HepG2 (cell line): ENCODE results near the gene PTPRCAP. TPM values are rescaled to one million over a fixed set of nuclear protein-coding genes. Genes with fewer than 3 reads are reported as not detected.
A peak's percentile ranks its signal among the peaks of the same experiment; 100 is the strongest.

Experiments used
- HMG20A ChIP-seq: IDR thresholded peaks from 2 replicates; pipeline ENCODE4 v1.6.1; 2016; ENCODE audit warnings: borderline replicate concordance
- HNRNPLL ChIP-seq: fragments of 200-400 bp; formaldehyde crosslinking; IDR thresholded peaks from 2 replicates; pipeline ENCODE4 v1.6.1; 2017; ENCODE audit warnings: mild to moderate bottlenecking, low read depth, low read length; ENCODE audit not compliant: poor library complexity, severe bottlenecking
- KDM5B ChIP-seq: sonication (generic); formaldehyde crosslinking; IDR thresholded peaks from 2 replicates; pipeline ENCODE4 v1.4.0; 2020; ENCODE audit warnings: missing genetic modification reagents, mild to moderate bottlenecking, borderline replicate concordance
- KLF13 ChIP-seq: sonication (generic); formaldehyde crosslinking; IDR thresholded peaks from 2 replicates; pipeline ENCODE4 v1.4.0; 2020; ENCODE audit warnings: mild to moderate bottlenecking, missing genetic modification reagents
- MED13 ChIP-seq: sonication (generic); formaldehyde crosslinking; IDR thresholded peaks from 2 replicates; pipeline ENCODE4 v1.5.0; 2020; ENCODE audit warnings: missing genetic modification reagents
- MXI1 ChIP-seq: IDR thresholded peaks from 3 replicates; pipeline ENCODE4 v1.6.1; 2012; ENCODE audit warnings: low read depth, low read length, inconsistent platforms, borderline replicate concordance
- PITX1 ChIP-seq: sonication (generic); formaldehyde crosslinking; IDR thresholded peaks from 2 replicates; pipeline ENCODE4 v1.5.1; 2020; ENCODE audit warnings: mild to moderate bottlenecking, missing genetic modification reagents
- RARA ChIP-seq: IDR thresholded peaks from 2 replicates; pipeline ENCODE4 v1.6.1; 2016; ENCODE audit warnings: missing genetic modification reagents, missing compliant biosample characterization
- REST ChIP-seq, 2 experiments: IDR thresholded peaks; 2 replicates each; pipeline ENCODE4 v1.6.1; 2011 to 2012; ENCODE audit warnings: low read length in 2 of 2, borderline replicate concordance in 1 of 2, low read depth in 1 of 2, mild to moderate bottlenecking in 1 of 2, moderate library complexity in 1 of 2
- SMAD1 ChIP-seq: sonication (generic); formaldehyde crosslinking; IDR thresholded peaks from 2 replicates; pipeline ENCODE4 v1.4.0; 2020; ENCODE audit warnings: missing genetic modification reagents, low read depth, mild to moderate bottlenecking, borderline replicate concordance
- TCF12 ChIP-seq, 2 experiments: fragments of 450-650 bp in 1 of 2; sonication (generic) in 1 of 2; formaldehyde crosslinking in 1 of 2; IDR thresholded peaks; 2 replicates each; pipeline versions ENCODE4 v1.6.1 to v1.8.0; 2017 to 2022; ENCODE audit warnings: antibody characterized with exemption in 1 of 2, mild to moderate bottlenecking in 1 of 2, missing genetic modification reagents in 1 of 2, moderate library complexity in 1 of 2
- UBTF ChIP-seq: sonication (generic); formaldehyde crosslinking; IDR thresholded peaks from 2 replicates; pipeline ENCODE4 v1.4.0; 2020; ENCODE audit warnings: mild to moderate bottlenecking, missing genetic modification reagents
- WIZ ChIP-seq: sonication (generic); formaldehyde crosslinking; IDR thresholded peaks from 2 replicates; pipeline ENCODE4 v1.5.1; 2020; ENCODE audit warnings: mild to moderate bottlenecking, missing genetic modification reagents
- ZNF121 ChIP-seq: sonication (generic); formaldehyde crosslinking; IDR thresholded peaks from 2 replicates; pipeline ENCODE4 v1.5.0; 2020; ENCODE audit warnings: mild to moderate bottlenecking, missing genetic modification reagents
- ZNF160 ChIP-seq: sonication (generic); formaldehyde crosslinking; IDR thresholded peaks from 2 replicates; pipeline ENCODE4 v1.8.0; 2022; ENCODE audit warnings: mild to moderate bottlenecking, inconsistent platforms, missing genetic modification reagents
- ZNF780A ChIP-seq: sonication (generic); formaldehyde crosslinking; IDR thresholded peaks from 2 replicates; pipeline ENCODE4 v1.8.0; 2022; ENCODE audit warnings: mild to moderate bottlenecking, missing genetic modification reagents, moderate library complexity
- ZNF883 ChIP-seq: sonication (generic); formaldehyde crosslinking; IDR thresholded peaks from 2 replicates; pipeline ENCODE4 v1.5.1; 2020; ENCODE audit warnings: mild to moderate bottlenecking, missing genetic modification reagents; ENCODE audit errors: not compliant biosample characterization
- ZSCAN9 ChIP-seq: IDR thresholded peaks from 2 replicates; pipeline ENCODE4 v1.6.1; 2016; ENCODE audit warnings: borderline replicate concordance
- polyA plus RNA-seq, 8 experiments: library from polyadenylated mRNA; depleted of rRNA in 3 of 8; stranded (reverse) in 7 of 8; unstranded in 1 of 8; fragments of >200 nt; fragmentation: Illumina TruSeq in 4 of 8; extraction: Trizol in 4 of 8; gene quantifications; 2 replicates each; pipeline versions ENCODE4 v1.2.1 to v1.2.3, GENCODE V29; 2011 to 2016; ENCODE audit warnings: low read depth in 4 of 8, missing spikeins in 1 of 8, mixed read lengths in 1 of 8; ENCODE audit not compliant: insufficient read depth in 1 of 8
- total RNA-seq, 5 experiments: library from RNA; depleted of rRNA; stranded (reverse); fragments of >200 nt; fragmentation: Illumina TruSeq; extraction: Trizol; gene quantifications; 2 replicates each; pipeline ENCODE4 v1.2.3, GENCODE V29; 2016; ENCODE audit warnings: low read depth in 1 of 5
- TF ChIP-seq, protein P1 (sequence below): sonication (generic); formaldehyde crosslinking; IDR thresholded peaks from 2 replicates; pipeline ENCODE4 v1.5.1; 2020; ENCODE audit warnings: mild to moderate bottlenecking, moderate library complexity, missing genetic modification reagents
- TF ChIP-seq, protein P2 (sequence below): sonication (generic); formaldehyde crosslinking; conservative IDR thresholded peaks from 2 replicates; pipeline ENCODE4 v1.8.0; 2022; ENCODE audit warnings: low read depth, missing genetic modification reagents

The PTPRCAP gene
- total and polyA plus RNA-seq, 2 of the 13 experiments (the other 11 are each of a cell fraction or from before 2014, with no cell fraction given), result 0.60 to 0.70 TPM

DNA sequence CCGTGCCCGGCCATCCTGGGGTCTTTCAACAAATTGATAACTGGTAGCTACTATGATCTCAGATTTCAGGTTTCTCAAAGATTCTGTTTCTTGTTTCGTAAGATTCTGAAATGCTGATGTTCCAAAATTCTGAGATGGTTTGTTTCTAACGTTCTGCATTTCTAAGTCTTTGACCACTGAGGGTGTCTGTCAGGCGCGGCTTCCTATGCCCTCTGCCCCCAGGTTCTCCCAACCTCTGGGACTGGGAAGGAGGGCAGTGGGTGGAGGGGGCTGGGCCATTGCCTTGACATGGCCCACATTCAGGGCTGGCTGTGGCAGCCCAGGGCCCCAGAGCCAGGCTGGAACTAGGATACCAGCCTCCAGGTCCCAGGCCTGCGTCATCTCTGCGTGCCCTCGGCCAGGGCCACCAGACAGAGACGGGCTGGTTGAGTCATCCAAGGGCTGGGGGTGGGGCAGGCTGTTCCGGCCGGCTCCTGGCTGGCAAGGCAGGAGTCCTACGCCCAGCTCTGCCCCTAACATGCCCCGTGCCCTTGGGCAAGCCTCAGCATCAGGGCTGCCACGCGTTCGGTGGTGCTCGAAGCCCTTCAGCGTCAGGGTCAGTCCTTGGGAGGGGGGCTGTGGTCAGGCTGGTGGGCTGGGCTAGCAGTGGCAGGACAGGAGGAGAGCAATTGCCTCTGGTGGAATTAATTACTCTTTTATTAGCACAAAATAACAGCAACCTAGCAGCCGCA lies 26.4 kb upstream of the PTPRCAP start (continued):
- TF ChIP-seq HNRNPLL, result peak; percentile 36
- no peak; the same call in 1 of the 2 replicates for TF ChIP-seq UBTF (CRISPR knock-in tag)
- no peak for TF ChIP-seq ZNF780A (CRISPR knock-in tag)
- peak; percentile 82; the same call in 1 of the 2 replicates for TF ChIP-seq KLF13 (CRISPR knock-in tag)
- peak; percentile 21; the same call in 1 of the 3 replicates for TF ChIP-seq MXI1
- TF ChIP-seq SMAD1 (CRISPR knock-in tag), result 0 out of 2 replicates have a peak, but pooled peaks have one; percentile 28
- no peak for TF ChIP-seq ZSCAN9
- no peak for TF ChIP-seq ZNF883 (CRISPR knock-in tag)
- TF ChIP-seq WIZ, result no peak
- TF ChIP-seq KDM5B, result no peak
- TF ChIP-seq, protein P1, sequence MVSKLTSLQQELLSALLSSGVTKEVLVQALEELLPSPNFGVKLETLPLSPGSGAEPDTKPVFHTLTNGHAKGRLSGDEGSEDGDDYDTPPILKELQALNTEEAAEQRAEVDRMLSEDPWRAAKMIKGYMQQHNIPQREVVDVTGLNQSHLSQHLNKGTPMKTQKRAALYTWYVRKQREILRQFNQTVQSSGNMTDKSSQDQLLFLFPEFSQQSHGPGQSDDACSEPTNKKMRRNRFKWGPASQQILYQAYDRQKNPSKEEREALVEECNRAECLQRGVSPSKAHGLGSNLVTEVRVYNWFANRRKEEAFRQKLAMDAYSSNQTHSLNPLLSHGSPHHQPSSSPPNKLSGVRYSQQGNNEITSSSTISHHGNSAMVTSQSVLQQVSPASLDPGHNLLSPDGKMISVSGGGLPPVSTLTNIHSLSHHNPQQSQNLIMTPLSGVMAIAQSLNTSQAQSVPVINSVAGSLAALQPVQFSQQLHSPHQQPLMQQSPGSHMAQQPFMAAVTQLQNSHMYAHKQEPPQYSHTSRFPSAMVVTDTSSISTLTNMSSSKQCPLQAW, result no peak
- TF ChIP-seq ZNF160 (CRISPR knock-in tag), result no peak
- TF ChIP-seq PITX1 (CRISPR knock-in tag), result no peak
- no peak for TF ChIP-seq HMG20A (CRISPR knock-in tag)
- no peak for TF ChIP-seq TCF12 (IDR thresholded peaks at IDR 0.05)
- no peak for TF ChIP-seq TCF12 (CRISPR knock-in tag; IDR thresholded peaks at IDR 0.05)
- no peak for TF ChIP-seq MED13 (CRISPR knock-in tag)
- TF ChIP-seq ZNF121 (CRISPR knock-in tag), result no peak
- no peak for TF ChIP-seq REST (IDR thresholded peaks at IDR 0.05; ENCODE audit: borderline replicate concordance in 1 of 2, low read depth in 1 of 2, low read length in 2 of 2)
- TF ChIP-seq RARA (CRISPR knock-in tag), result peak; percentile 32; the same call in 1 of the 2 replicates
- TF ChIP-seq, protein P2, sequence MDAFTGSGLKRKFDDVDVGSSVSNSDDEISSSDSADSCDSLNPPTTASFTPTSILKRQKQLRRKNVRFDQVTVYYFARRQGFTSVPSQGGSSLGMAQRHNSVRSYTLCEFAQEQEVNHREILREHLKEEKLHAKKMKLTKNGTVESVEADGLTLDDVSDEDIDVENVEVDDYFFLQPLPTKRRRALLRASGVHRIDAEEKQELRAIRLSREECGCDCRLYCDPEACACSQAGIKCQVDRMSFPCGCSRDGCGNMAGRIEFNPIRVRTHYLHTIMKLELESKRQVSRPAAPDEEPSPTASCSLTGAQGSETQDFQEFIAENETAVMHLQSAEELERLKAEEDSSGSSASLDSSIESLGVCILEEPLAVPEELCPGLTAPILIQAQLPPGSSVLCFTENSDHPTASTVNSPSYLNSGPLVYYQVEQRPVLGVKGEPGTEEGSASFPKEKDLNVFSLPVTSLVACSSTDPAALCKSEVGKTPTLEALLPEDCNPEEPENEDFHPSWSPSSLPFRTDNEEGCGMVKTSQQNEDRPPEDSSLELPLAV (CRISPR knock-in tag), result no peak
